Body of pancreas (tissue), 4 donors: Measurements from ENCODE around the gene ATP2B2. TPM values are rescaled to one million over a fixed set of nuclear protein-coding genes. Genes with fewer than 3 reads are reported as not detected.
"Not testable (repeated sequence)": the region's sequence is repeated elsewhere in the genome, so short reads cannot be mapped to it uniquely, and the experiment has no call there.

Source experiments
- ATAC-seq: fragments of 150-250 bp; one replicate; pipeline ENCODE4 v1.9.1; 2016
- DNase-seq, 4 donors: peaks; one replicate each; pipeline ENCODE4 v3.0.0-alpha.2; 2019
- H3K27ac ChIP-seq, 4 donors: fragments of 200-600 bp; sonication (generic); 1 replicate in 3 of 4; 2 replicates in 1 of 4; pipeline versions ENCODE4 v1.5.1 to v1.6.1; 2016 to 2019; ENCODE audit warnings: mild to moderate bottlenecking in 1 of 4, mixed read lengths in 1 of 4, moderate library complexity in 1 of 4
- H3K27me3 ChIP-seq, 2 donors: fragments of 200-600 bp; sonication (generic); one replicate each; pipeline ENCODE4 v1.6.0; 2016; ENCODE audit warnings: mild to moderate bottlenecking in 1 of 2
- H3K36me3 ChIP-seq, 2 donors: fragments of 200-600 bp; sonication (generic); replicated peaks in 1 of 2; 2 replicates each; pipeline ENCODE4 v1.5.1; 2016; ENCODE audit warnings: low read depth in 2 of 2; ENCODE audit not compliant: insufficient read depth in 1 of 2
- H3K4me1 ChIP-seq: fragments of 200-600 bp; sonication (generic); one replicate; pipeline ENCODE4 v1.6.0; 2016
- H3K4me3 ChIP-seq, 2 donors: fragments of 200-600 bp; sonication (generic); 1 replicate in 1 of 2; 2 replicates in 1 of 2; pipeline ENCODE4 v1.5.1; 2016 to 2019
- H3K9me3 ChIP-seq, 3 donors: fragments of 200-600 bp; sonication (generic); 1 replicate in 2 of 3; 2 replicates in 1 of 3; pipeline ENCODE4 v1.5.1; 2016
- CTCF ChIP-seq, 7 experiments: fragments of 450-650 bp in 4 of 7; fragments of 200-600 bp in 3 of 7; sonication (generic) in 3 of 7; IDR thresholded peaks; one replicate each; pipeline ENCODE4 v1.5.1; 2016 to 2019; ENCODE audit warnings: antibody characterized with exemption in 7 of 7
- POLR2A ChIP-seq, 3 donors: fragments of 450-650 bp; IDR thresholded peaks; one replicate each; pipeline ENCODE4 v1.6.1; 2016; ENCODE audit warnings: antibody characterized with exemption in 3 of 3, mild to moderate bottlenecking in 2 of 3
- WGBS, 2 donors: methylation state at CpG; one replicate each; pipeline ENCODE4 v1.1.5; 2017; 5-methylcytosine and 5-hydroxymethylcytosine counted together
- intact Hi-C: fragments of 100-400 bp; cut with DNase I; formaldehyde crosslinking; loops from one replicate; pipeline ENCODE4 v1.15.1; 2023
- total RNA-seq, 2 donors: library from RNA; depleted of rRNA; stranded (reverse); fragments of >200 nt; gene quantifications; one replicate each; pipeline ENCODE4 v1.1.0, GENCODE V29; 2016

ATP2B2 gene
- total RNA-seq, 2 donors from 2014 or later, result 0.52 TPM; not detected in 1

- 48 to 52% methylated on average over 4 of the region's 4 CpGs for WGBS, 2 donors
Measured at GRCh38 chr3:10382892-10383849, 122.2 kb downstream of the ATP2B2 start.

GRCh38 chr3:10382445-10382844 is 122.9 kb downstream of the ATP2B2 start:
- H3K36me3 ChIP-seq, H3K4me3 ChIP-seq, H3K9me3 ChIP-seq, H3K27me3 ChIP-seq, DNase-seq, ATAC-seq, intact Hi-C loops, H3K4me1 ChIP-seq, H3K27ac ChIP-seq: not testable (repeated sequence)
- WGBS, 2 donors, result 74 to 77% methylated on average over 3 of the region's 3 CpGs

More at GRCh38 chr3:10382892-10383849, 122.2 kb downstream of the ATP2B2 start:
- H3K27me3 ChIP-seq, result no peaks in the 10 kb centered on the region
- no peaks in the 10 kb centered on the region for H3K9me3 ChIP-seq
- no peaks in the 10 kb centered on the region for H3K36me3 ChIP-seq
- DNase-seq (no peak), ATAC-seq (no peak)
- H3K4me3 ChIP-seq, result no peak overlapping the region
- H3K4me1 ChIP-seq, result no peaks in the 10 kb centered on the region
- intact Hi-C loops, result no loop called here
- TF ChIP-seq POLR2A (IDR thresholded peaks at IDR 0.05) (no peak), CTCF (IDR thresholded peaks at IDR 0.05) (no peak)
- no peak overlapping the region for H3K27ac ChIP-seq

- no peaks in the 10 kb centered on the region for H3K27me3 ChIP-seq
- 40 to 60% methylated on average over 4 of the region's 4 CpGs for WGBS, 2 donors
- H3K4me1 ChIP-seq, result no peaks in the 10 kb centered on the region
- no peaks in the 10 kb centered on the region for H3K9me3 ChIP-seq
- H3K27ac ChIP-seq, result no peak overlapping the region
- no peak for DNase-seq
- ATAC-seq, result no peak
- no peaks in the 10 kb centered on the region for H3K36me3 ChIP-seq
- TF ChIP-seq CTCF (IDR thresholded peaks at IDR 0.05), result no peak
- no peak for TF ChIP-seq POLR2A (IDR thresholded peaks at IDR 0.05)
- no peak overlapping the region for H3K4me3 ChIP-seq
- intact Hi-C loops, result no loop called here
Measured at GRCh38 chr3:10381336-10381735, 124.0 kb downstream of the ATP2B2 start.

- WGBS, 2 donors, result 40 to 43% methylated on average over 3 of the region's 3 CpGs
- TF ChIP-seq CTCF (IDR thresholded peaks at IDR 0.05) (no peak), POLR2A (IDR thresholded peaks at IDR 0.05) (no peak)
Measured at GRCh38 chr3:10380906-10381305, 124.5 kb downstream of the ATP2B2 start.

GRCh38 chr3:10379961-10380360 is 125.4 kb downstream of the ATP2B2 start:
- intact Hi-C loops, result no loop called here
- DNase-seq, result no peak
- Histone ChIP-seq H3K36me3 (no peaks in the 10 kb centered on the region), H3K4me3 (no peak overlapping the region), H3K4me1 (no peaks in the 10 kb centered on the region), H3K27me3 (no peaks in the 10 kb centered on the region), H3K27ac (no peak overlapping the region), H3K9me3 (no peaks in the 10 kb centered on the region)
- no peak for ATAC-seq
- TF ChIP-seq POLR2A (IDR thresholded peaks at IDR 0.05) (no peak), CTCF (IDR thresholded peaks at IDR 0.05) (no peak)
- 54 to 67% methylated on average over 6 to 7 of the region's 7 CpGs for WGBS, 2 donors

More at GRCh38 chr3:10380906-10381305, 124.5 kb downstream of the ATP2B2 start:
- no peaks in the 10 kb centered on the region for H3K27me3 ChIP-seq
- ATAC-seq, result no peak
- intact Hi-C loops, result no loop called here
- no peaks in the 10 kb centered on the region for H3K9me3 ChIP-seq
- no peak overlapping the region for H3K4me3 ChIP-seq
- no peak for DNase-seq
- H3K4me1 ChIP-seq, result no peaks in the 10 kb centered on the region
- no peak overlapping the region for H3K27ac ChIP-seq
- H3K36me3 ChIP-seq, result no peaks in the 10 kb centered on the region
